ENCODE measurements around the gene GRB10.

The GRB10 gene

DNA sequence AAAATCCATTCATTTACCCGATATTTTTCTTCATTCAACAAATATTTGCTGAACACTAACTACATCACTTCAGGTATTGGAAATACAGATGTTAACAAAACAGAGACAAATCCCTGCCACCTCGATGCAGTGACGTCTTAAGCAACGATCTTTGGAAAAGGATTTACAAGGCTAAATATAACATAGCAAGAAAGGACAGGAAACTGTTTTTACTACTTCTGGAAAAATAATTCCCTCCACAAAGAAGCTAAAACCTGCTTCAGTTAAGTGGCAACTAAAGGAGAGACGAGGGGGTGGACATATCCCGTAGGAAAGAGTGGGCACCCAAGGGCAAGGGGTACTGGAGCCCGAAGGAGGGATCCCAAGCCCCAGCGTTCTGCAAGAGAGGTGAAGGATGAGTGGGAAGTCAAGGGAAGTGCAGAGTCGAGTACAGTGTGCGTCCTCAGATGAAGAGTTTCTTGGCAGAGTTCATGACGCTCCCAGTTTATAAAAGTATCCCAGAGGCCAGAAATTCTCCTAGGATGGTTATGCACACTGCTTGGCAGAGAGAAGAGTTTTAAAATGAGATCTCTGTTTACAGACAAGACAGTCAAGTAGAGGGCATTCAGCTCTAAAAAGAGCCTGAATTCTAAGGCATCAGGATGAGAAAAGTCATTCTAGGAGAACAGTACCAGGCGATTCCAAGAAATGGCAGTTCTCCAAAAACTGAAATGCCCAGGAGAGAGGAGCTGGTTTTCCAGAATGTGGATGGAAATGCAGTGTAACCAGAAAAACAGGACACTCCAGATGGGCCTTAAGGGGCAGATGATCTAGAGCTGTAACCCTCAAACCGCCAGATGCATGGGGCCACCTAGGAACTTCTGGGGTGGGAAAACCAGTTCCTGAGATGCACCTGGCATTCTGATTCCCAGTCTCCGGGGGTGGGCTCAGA lies 97.3 kb downstream of the GRB10 start:
- no peak for DNase-seq

- no peak for DNase-seq
These were observed 98.0 kb downstream of the GRB10 start for GRCh38 chr7:50684713-50685075.

GRCh38 chr7:50684011-50684712 lies 98.5 kb downstream of the GRB10 start:
- DNase-seq, result no peak

DNA sequence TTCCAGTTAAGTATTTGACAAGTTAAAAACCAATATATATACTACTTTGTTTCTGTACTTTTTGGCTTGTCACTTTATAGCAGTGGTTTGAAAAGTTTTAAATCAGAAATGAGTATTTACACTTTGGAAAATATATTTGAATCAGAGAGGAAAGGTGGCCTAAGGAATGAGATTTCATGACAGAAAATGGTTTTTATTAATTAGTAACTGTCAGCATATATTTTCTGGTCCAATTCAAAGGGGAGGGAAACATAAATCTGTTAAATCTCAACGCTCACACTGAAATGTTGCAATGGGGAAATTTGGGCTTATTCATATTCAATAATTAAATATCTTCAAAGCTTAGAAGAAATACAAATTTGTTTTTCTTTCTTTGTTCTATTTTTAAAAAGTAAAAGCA lies 100.1 kb downstream of the GRB10 start:
- DNase-seq, result no peak

DNA sequence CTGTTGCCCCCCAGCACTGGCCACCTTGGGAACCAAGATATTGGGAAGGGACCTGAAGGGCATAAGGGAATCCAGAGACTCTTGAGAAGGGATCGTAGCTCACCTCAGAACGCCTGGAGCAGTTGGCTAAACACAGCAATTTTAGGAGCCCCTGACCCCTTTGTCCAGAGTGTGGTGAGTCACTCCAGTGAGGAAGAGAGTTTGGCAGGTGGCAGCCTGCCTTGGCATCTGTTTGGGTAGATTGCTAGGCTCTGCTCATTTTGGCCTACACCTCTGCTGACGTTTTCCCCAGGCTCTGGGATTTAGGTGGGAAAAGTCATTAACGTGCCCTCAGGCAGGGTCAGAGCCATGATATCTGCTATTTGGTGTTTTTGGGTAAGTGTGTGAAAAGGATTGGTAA lies 100.6 kb downstream of the GRB10 start:
- DNase-seq, result no peak

DNA sequence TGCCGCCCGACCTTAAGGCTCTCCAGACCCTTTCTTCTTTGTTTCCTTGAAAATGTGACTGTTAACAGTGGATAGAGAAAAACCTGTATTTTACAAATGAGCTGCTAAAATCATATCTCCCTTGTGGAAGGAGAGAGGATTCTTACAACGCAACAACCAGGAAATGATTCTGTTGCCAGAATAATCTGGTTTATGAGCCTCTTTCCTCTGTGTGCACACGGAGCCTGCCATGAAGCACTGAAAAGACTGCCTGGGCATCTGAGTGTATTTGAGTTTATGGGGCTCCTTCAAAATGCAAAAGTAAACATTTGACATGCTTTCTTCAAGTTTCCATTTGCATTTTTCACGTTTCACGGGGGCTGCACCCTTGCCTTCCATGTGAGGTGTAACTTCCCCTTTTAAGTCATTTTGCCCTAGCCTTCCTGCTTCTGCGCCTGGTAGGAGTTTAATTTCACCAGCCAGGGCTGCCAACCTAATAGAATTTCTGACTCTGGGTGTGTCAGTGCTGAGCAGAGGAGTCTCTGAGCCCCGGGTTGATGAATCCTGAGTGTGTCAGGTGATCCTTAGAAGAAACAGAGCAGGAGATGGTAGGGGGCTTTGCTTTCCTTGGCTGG lies 101.2 kb downstream of the GRB10 start:
- DNase-seq, result no peak

- DNase-seq, result peak; percentile 44
These were observed 103.3 kb downstream of the GRB10 start for GRCh38 chr7:50679218-50680007.

- DNase-seq, result no peak
These were observed 104.1 kb downstream of the GRB10 start for GRCh38 chr7:50678586-50678985.

DNA sequence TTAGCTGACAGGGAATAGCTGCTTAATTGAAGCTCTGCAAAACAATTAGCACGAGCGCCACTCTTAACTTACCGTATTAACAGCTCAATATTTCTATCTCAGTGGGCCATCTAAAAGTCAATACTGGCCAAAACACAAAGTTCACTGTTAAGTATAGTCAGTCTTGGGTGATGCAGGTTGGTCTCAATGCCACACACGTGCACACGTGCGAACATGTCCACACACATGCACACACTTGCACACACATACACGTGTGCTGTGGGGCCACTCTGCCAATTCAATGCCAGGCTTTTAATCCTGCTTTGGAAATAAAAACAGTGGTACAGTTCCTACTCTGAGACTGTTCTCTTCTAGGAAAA lies 105.1 kb downstream of the GRB10 start:
- DNase-seq, result no peak

GRCh38 chr7:50676740-50677637 lies 105.7 kb downstream of the GRB10 start:
- no peak for DNase-seq

DNA sequence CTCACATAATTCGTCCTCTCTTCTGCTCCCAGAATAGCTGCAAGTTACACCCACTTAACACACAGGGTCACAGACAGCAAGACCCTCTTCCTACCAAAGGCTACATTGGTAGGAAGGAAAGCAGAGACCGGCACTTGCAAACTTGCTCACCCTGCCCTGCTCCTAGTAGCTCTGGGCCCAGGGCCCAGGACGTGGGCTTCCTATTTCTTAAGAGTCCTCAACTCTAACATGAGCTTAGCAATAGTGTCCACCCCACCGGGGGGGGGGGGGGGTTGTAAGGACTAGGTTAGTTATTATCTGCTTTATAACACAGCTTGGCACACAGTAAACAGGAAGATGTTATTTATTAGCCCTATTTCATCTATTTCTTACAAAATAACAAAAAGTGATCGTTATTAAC lies 106.6 kb downstream of the GRB10 start:
- DNase-seq, result no peak

GRCh38 chr7:50674896-50675835 lies 107.5 kb downstream of the GRB10 start:
- DNase-seq, result no peak

DNA sequence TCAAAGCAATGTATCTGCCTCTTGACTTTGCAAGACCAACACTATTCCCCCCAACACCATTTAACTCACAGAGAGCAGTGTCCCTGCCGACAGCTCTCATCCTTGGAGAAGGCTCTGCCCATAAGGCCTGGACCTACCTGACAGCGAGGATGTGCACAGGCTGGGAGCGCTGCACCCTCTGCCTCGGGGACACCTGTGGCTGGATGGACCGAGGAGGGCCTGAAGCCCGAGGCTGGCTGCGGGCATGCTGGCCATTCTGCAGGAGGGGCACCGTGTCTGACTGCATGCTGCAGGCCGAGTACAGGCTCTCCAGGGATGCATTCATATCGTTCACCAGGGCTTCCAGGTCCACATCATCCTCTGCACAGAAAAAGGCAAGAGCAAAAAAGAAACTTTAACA lies 108.4 kb downstream of the GRB10 start:
- no peak for DNase-seq

DNA sequence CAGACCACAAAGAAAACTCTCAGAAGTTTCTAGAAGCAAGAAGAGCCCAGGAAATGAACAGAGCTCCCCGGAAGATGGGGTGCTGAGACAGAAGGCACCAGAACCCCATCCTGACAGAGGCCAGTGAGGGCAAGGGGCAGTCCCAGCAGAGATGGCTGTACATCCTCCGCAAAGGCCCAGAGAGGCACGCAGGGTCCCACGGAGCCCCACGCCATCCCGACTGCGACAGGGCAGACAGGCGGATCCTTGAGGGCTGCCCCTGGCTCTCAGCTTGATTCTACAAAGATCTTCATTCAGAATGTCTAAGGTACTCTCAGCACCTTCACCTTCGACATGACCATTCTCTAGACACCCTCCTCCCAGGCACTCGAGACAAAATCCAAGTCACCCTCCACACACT lies 109.6 kb downstream of the GRB10 start:
- no peak for DNase-seq

DNA sequence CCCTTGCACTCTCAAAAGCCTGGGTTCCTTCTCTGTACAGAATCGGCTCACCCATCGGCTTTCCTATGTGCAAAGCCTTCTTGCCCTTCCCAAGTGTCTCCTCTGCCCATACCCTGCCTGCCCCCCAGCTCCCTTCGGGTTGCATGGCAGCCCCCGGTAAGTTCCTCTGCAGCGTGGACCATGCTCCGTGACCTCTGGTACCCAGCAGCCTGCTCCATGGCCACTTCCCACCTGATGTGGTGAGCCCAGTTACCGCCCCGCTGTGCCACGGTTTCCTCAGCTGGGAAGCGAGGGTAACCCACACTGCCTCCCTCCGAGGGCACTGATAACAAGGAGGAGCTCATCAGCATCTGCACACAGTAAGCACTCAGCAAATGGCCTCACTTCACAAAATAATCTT lies 110.7 kb downstream of the GRB10 start:
- no peak for DNase-seq

DNA sequence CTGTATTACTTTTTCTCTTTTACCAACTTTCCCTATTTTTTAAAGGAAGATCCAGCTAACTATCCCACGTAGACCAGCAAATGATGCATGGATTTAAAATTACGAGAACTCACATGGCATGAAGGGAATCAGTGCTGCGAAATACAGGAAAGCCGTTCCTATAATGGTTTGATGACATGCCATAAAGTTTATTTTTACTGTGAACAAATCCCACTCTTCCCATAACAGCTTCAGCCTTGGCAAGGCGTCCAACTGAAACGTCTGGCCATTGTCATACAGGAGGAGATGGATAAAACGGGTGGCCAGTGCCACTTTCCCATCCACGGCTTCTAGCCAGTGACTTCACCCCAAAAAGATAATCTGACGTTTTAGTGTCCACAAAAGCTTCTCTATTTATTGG lies 111.3 kb downstream of the GRB10 start:
- no peak for DNase-seq

GRCh38 chr7:50669890-50670289 lies 112.8 kb downstream of the GRB10 start:
- no peak for DNase-seq

DNA sequence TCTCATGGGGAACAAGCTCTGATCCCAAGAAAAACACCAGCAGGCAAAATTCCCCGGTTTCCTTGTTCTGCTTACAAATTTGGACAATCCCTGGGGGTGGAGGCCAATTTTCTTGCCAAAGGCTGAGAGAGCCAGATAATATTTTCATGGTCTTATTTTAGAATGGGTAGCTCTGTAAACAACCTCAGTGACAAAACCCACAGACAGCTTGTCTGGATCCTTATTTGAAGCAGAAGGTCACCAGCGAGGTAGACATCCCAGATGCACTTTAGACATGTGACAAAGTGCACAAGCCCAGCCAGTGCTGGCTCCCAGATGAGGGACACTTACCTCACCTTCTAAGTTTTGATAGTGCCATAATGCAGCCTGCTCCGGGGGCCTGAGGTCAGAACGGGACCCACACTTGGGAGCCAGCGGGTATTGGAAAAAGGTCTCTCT lies 114.9 kb downstream of the GRB10 start:
- DNase-seq, result no peak

DNA sequence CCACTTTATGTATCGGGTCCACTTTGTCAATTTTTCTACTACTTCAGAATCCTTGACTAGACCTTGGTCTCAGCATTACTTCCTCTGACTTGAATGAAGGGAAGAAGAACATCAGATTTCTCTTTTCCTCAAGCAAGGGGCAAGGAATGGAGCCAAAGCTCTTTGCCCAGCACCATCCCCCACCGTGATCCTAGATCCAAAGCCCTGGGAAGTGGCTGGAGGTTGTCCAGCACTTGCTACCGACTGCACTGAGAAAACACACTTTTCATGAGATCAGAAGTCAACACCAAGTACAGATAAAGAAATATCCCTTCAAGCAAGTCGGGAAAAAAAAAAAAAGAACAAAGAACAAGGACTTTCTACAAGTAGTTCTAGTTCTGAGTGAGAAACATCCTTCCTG lies 115.4 kb downstream of the GRB10 start:
- DNase-seq, result no peak

DNA sequence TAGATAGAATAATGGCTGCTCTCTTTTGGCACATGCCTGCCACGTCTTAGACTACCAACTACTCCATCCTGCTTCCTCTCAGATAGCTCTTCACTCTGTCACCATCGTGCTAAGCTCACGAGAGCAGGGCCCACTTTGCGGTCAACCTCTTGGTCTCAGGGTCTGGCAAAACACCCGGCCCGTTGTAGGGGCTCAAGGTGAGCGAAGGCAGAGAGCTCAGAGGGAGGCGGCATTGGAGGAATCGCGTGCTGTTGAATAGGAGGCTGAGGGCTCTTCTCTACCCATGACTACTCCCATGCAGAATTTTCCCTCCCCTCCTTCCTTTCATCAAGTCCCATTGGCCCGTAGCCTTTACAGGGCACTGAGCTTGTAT lies 116.6 kb downstream of the GRB10 start:
- no peak for DNase-seq

Measured in suppressor macrophage treated with lipopolysaccharide for 4 hours (primary cell).